Cardiac muscle cell (in vitro differentiated cells and primary cell): ENCODE measurements around the gene FBXW2. TPM values are rescaled to one million over a fixed set of nuclear protein-coding genes. Genes with fewer than 3 reads are reported as not detected.

ENCODE experiments used
- DNase-seq, 2 donors: peaks; one replicate each; pipeline versions ENCODE4 v3.0.0 to v3.0.0-alpha.2; 2010 to 2017; ENCODE audit warnings: low read depth in 1 of 2, low spot score in 1 of 2
- H3K27ac ChIP-seq: fragments of 200-600 bp; sonication (generic); 2 replicates; pipeline ENCODE4 v1.5.1; 2016
- H3K27me3 ChIP-seq: fragments of 200-600 bp; sonication (generic); 2 replicates; pipeline ENCODE4 v1.6.0; 2016; ENCODE audit warnings: control low read depth
- H3K36me3 ChIP-seq: fragments of 200-600 bp; sonication (generic); 2 replicates; pipeline ENCODE4 v1.5.1; 2016; ENCODE audit warnings: control low read depth
- H3K4me1 ChIP-seq: fragments of 200-600 bp; sonication (generic); 2 replicates; pipeline ENCODE4 v1.8.1; 2017; ENCODE audit warnings: low read depth, mild to moderate bottlenecking, mixed run types
- H3K4me3 ChIP-seq: fragments of 200-600 bp; sonication (generic); 2 replicates; pipeline ENCODE4 v1.5.1; 2016; ENCODE audit warnings: mild to moderate bottlenecking
- H3K9me3 ChIP-seq: fragments of 200-600 bp; sonication (generic); 2 replicates; pipeline ENCODE4 v1.5.1; 2017; ENCODE audit warnings: low read depth, mild to moderate bottlenecking, control low read depth
- CTCF ChIP-seq: IDR thresholded peaks from 2 replicates; pipeline ENCODE4 v1.5.1; 2012; ENCODE audit warnings: low read depth, mild to moderate bottlenecking, low read length
- polyA plus RNA-seq: library from polyadenylated mRNA; unstranded; fragments of >200 nt; fragmentation: Nextera tagmentation; extraction: Ambion mirVana; gene quantifications from 2 replicates; pipeline ENCODE4 v1.2.1, GENCODE V29; 2016
- total RNA-seq: library from RNA; depleted of rRNA; stranded (reverse); fragments of >200 nt; gene quantifications from 2 replicates; pipeline ENCODE4 v1.2.3, GENCODE V29; 2016

Gene FBXW2, protein sequence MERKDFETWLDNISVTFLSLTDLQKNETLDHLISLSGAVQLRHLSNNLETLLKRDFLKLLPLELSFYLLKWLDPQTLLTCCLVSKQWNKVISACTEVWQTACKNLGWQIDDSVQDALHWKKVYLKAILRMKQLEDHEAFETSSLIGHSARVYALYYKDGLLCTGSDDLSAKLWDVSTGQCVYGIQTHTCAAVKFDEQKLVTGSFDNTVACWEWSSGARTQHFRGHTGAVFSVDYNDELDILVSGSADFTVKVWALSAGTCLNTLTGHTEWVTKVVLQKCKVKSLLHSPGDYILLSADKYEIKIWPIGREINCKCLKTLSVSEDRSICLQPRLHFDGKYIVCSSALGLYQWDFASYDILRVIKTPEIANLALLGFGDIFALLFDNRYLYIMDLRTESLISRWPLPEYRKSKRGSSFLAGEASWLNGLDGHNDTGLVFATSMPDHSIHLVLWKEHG
- total RNA-seq (32.9 and 45.5 TPM in 2 replicates), polyA plus RNA-seq (36.5 and 38.3 TPM in 2 replicates)

- TF ChIP-seq CTCF = no peak
- H3K27ac ChIP-seq = peak within 1 kb of the TSS; percentile 89
- H3K36me3 ChIP-seq = no peaks in the 10 kb centered on the region
- H3K9me3 ChIP-seq = no peaks in the 10 kb centered on the region
- H3K4me1 ChIP-seq = peaks cover 11% of the 10 kb centered on the region
- DNase-seq = peak; percentile 94
- H3K4me3 ChIP-seq = peak within 1 kb of the TSS; percentile 94
- H3K27me3 ChIP-seq = no peaks in the 10 kb centered on the region
Observed at GRCh38 chr9:120792898-120793765, at the start of gene FBXW2. TSS of gene FBXW2 (minus strand) at chr9:120793416. CDS start at chr9:120788258, 5,158 bp downstream.

DNA sequence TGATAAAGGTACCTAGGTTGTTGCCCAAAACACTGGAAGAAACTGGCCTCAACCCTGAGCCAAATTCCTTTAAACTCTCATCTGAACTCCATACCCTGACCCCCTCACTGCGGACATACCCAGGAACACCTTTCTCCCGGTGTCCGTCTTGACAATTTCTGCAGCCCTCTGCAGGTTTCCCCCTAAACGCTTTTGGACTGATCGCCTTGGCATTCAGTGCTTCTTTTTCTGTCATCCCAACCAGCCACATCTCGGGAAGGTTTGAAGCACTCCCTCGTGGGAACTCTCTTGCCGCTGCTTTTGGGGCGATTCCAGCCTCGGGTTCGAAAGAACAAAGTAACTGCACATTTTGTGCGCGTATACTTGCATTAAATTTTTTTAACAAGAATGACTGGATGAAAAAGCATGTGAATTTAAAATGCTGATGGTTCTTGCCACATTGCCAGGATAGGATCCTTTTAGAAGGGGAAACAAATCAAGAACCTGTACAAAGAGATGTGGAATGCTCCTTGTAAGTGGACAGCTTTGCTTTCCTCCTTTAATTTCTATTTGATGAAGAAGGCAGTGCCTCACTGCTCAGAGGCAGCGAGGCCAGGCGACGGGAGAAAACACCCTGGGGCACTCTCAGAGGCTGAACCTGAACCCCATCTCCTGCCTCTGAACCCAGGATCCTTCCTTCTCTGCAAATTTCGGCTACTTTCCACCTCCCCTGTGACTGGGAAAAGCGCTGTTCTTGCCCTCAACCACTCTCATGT lies 48.9 kb upstream of the FBXW2 start:
- peak overlapping the region; percentile 97 for H3K27ac ChIP-seq
- no peaks in the 10 kb centered on the region for H3K9me3 ChIP-seq
- no peaks in the 10 kb centered on the region for H3K27me3 ChIP-seq
- peak overlapping the region; percentile 68 for H3K4me3 ChIP-seq
- no peaks in the 10 kb centered on the region for H3K36me3 ChIP-seq
- DNase-seq = peak; percentile 12 to 17
- peaks cover 15% of the 10 kb centered on the region for H3K4me1 ChIP-seq
- no peak for TF ChIP-seq CTCF

DNA sequence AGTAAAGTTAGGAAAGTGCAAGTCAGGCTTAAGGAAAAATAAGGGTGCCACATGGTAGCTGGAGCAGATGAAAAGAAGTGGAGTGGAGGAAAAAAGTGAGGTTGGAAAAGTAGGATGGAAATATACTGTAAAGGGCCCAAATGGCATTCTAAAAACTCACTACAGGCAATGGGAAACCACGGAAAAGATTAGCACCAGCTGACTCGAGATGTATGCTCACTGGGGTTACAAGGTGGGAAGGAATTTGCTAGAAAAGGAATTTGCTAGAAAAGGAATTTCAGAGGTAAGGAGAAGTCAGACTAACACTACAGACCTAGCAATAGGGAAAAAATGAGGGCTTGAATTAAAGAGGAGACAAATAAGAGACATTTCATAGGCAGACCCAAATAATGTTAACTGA lies 45.9 kb upstream of the FBXW2 start:
- no peaks in the 10 kb centered on the region for H3K27me3 ChIP-seq
- peak in 1 of 2 donors; percentile 23 for DNase-seq
- no peak for TF ChIP-seq CTCF

GRCh38 chr9:120837921-120838320 lies 44.7 kb upstream of the FBXW2 start:
- H3K4me1 ChIP-seq = no peaks in the 10 kb centered on the region
- H3K27me3 ChIP-seq = no peaks in the 10 kb centered on the region
- no peaks in the 10 kb centered on the region for H3K9me3 ChIP-seq
- no peak overlapping the region for H3K27ac ChIP-seq
- H3K4me3 ChIP-seq = no peak overlapping the region
- no peak for DNase-seq
- TF ChIP-seq CTCF = no peak
- peaks cover 8% of the 10 kb centered on the region for H3K36me3 ChIP-seq

More for the DNA sequence above, 45.9 kb upstream of the FBXW2 start:
- H3K27ac ChIP-seq = no peak overlapping the region
- no peaks in the 10 kb centered on the region for H3K9me3 ChIP-seq
- no peak overlapping the region for H3K4me3 ChIP-seq
- peaks cover 5% of the 10 kb centered on the region for H3K36me3 ChIP-seq
- H3K4me1 ChIP-seq = no peaks in the 10 kb centered on the region

DNA sequence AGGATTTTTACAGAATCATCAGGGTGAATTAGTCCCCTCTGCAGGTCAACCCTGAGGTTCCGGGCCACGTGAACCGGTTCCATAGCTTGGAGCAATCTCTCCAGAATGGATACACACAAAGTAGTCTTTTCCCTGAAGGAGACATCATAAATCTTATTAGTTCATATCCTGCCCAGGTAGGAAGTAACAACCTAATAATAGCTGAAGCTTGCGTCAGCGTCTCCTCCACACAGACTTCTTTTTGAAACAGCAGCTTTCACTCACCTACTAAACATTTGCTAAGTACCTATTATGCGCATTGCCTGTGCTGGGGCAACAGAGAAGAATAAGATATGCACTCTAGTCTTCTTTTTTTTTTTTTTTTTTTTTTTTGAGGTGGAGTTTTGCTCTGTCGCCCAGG lies 40.1 kb upstream of the FBXW2 start:
- Histone ChIP-seq H3K4me3 (no peak overlapping the region), H3K36me3 (peaks cover 36% of the 10 kb centered on the region), H3K9me3 (no peaks in the 10 kb centered on the region), H3K27ac (no peak overlapping the region), H3K4me1 (no peaks in the 10 kb centered on the region), H3K27me3 (no peaks in the 10 kb centered on the region)
- DNase-seq = no peak
- TF ChIP-seq CTCF = no peak
